ENCODE results near the gene RALGDS. TPM values are rescaled to one million over a fixed set of nuclear protein-coding genes. Genes with fewer than 3 reads are reported as not detected.

RALGDS gene
- total RNA-seq, 1 donor from 2014 or later, result 29.2 TPM

- DNase-seq, result no peak
- peak overlapping the region; percentile 24 for H3K27ac Mint-ChIP-seq
- H3K9me3 Mint-ChIP-seq, result no peaks in the 10 kb centered on the region
- H3K4me3 Mint-ChIP-seq, result no peak overlapping the region
- CTCF ChIA-PET, result interaction anchor here (22.0 kb wide), 1 partner anchor 29 kb away, joined by 369 read pairs; no protein-coding TSS in a partner anchor
- H3K27me3 Mint-ChIP-seq, result no peaks in the 10 kb centered on the region
- H3K36me3 Mint-ChIP-seq (ENCODE audit: low read depth), result peaks cover 3% of the 10 kb centered on the region
- ATAC-seq (ENCODE audit: low read depth), result no peak
- H3K4me1 Mint-ChIP-seq, result peaks cover 77% of the 10 kb centered on the region
- intact Hi-C loops (cut with micrococcal nuclease), result no loop called here
- TF ChIP-seq CTCF (IDR thresholded peaks at IDR 0.05), result no peak
- POLR2A ChIA-PET, result interaction anchor here (0.7 to 8.7 kb wide), 2 partner anchors 29 to 52 kb away, joined by 3 to 89 read pairs; no protein-coding TSS in a partner anchor
These were observed 3.5 kb downstream of the RALGDS start for GRCh38 chr9:133117271-133118178.

GRCh38 chr9:133116346-133117231 is 4.5 kb downstream of the RALGDS start:
- intact Hi-C loops (cut with micrococcal nuclease), result no loop called here
- Mint-ChIP-seq H3K27ac (peak overlapping the region; percentile 46), H3K4me3 (peak overlapping the region; percentile 50), H3K4me1 (peaks cover 78% of the 10 kb centered on the region), H3K36me3 (ENCODE audit: low read depth) (peaks cover 4% of the 10 kb centered on the region), H3K27me3 (no peaks in the 10 kb centered on the region), H3K9me3 (no peaks in the 10 kb centered on the region)
- ATAC-seq (ENCODE audit: low read depth) (no peak), DNase-seq (no peak)
- ChIA-PET POLR2A (interaction anchor here (0.7 to 8.7 kb wide), 5 partner anchors 14 to 86 kb away, joined by 3 to 89 read pairs (median 6); partner anchors contain the start of gene GTF3C5), CTCF (interaction anchor here (1.2 to 22.0 kb wide), 2 partner anchors 15 to 30 kb away, joined by 5 to 369 read pairs; no protein-coding TSS in a partner anchor)
- no peak for TF ChIP-seq CTCF (IDR thresholded peaks at IDR 0.05)

- no peaks in the 10 kb centered on the region for H3K9me3 Mint-ChIP-seq
- intact Hi-C loops (cut with micrococcal nuclease), result loop anchor here (1.0 to 2.0 kb wide), 2 partner anchors 17 to 29 kb away; no protein-coding TSS in a partner anchor
- no peaks in the 10 kb centered on the region for H3K27me3 Mint-ChIP-seq
- peak overlapping the region; percentile 61 for H3K4me3 Mint-ChIP-seq
- no peak for DNase-seq
- H3K4me1 Mint-ChIP-seq, result peaks cover 75% of the 10 kb centered on the region
- H3K36me3 Mint-ChIP-seq (ENCODE audit: low read depth), result peaks cover 5% of the 10 kb centered on the region
- peak overlapping the region; percentile 83 for H3K27ac Mint-ChIP-seq
- ATAC-seq (ENCODE audit: low read depth), result peak; percentile 80
- no peak for TF ChIP-seq CTCF (IDR thresholded peaks at IDR 0.05)
- ChIA-PET POLR2A (interaction anchor here (0.9 to 8.7 kb wide), 7 partner anchors 10 to 232 kb away, joined by 3 to 89 read pairs (median 4); partner anchors contain the start of genes GTF3C5, MED22 and RPL7A), CTCF (interaction anchor here (1.2 to 22.0 kb wide), 3 partner anchors 12 to 30 kb away, joined by 4 to 369 read pairs (median 5); no protein-coding TSS in a partner anchor)
These were observed 5.3 kb downstream of the RALGDS start for GRCh38 chr9:133115604-133116345.

GRCh38 chr9:133114886-133115603 is 6.0 kb downstream of the RALGDS start:
- POLR2A ChIA-PET, result interaction anchor here (0.8 to 8.7 kb wide), 9 partner anchors 9 to 233 kb away, joined by 3 to 89 read pairs (median 4); partner anchors contain the start of genes GTF3C5, MED22 and RPL7A
- H3K27ac Mint-ChIP-seq, result peak overlapping the region; percentile 83
- H3K36me3 Mint-ChIP-seq (ENCODE audit: low read depth), result peaks cover 9% of the 10 kb centered on the region
- peak overlapping the region; percentile 61 for H3K4me3 Mint-ChIP-seq
- peak; percentile 7 for ATAC-seq (ENCODE audit: low read depth)
- H3K4me1 Mint-ChIP-seq, result peaks cover 69% of the 10 kb centered on the region
- DNase-seq, result no peak
- intact Hi-C loops (cut with micrococcal nuclease), result loop anchor here (1.0 to 2.0 kb wide), 2 partner anchors 18 to 29 kb away; no protein-coding TSS in a partner anchor
- TF ChIP-seq CTCF (IDR thresholded peaks at IDR 0.05), result no peak
- H3K27me3 Mint-ChIP-seq, result no peaks in the 10 kb centered on the region
- CTCF ChIA-PET, result interaction anchor here (1.1 to 22.0 kb wide), 4 partner anchors 11 to 31 kb away, joined by 3 to 369 read pairs (median 4); no protein-coding TSS in a partner anchor
- H3K9me3 Mint-ChIP-seq, result no peaks in the 10 kb centered on the region
